Astrocyte (in vitro differentiated cells and primary cell): Measurements from ENCODE around the gene EZH1. TPM values are rescaled to one million over a fixed set of nuclear protein-coding genes. Genes with fewer than 3 reads are reported as not detected.
"Not testable (repeated sequence)": the region's sequence is repeated elsewhere in the genome, so short reads cannot be mapped to it uniquely, and the experiment has no call there.

Experiments
- DNase-seq: peaks from one replicate; pipeline ENCODE4 v3.0.0-alpha.2; 2010; ENCODE audit warnings: low read depth
- FAIRE-seq: peaks from 2 replicates; lab custom pipeline; 2011; peaks lifted over from hg19 to GRCh38; lab: Jason Lieb, UNC
- H2AFZ ChIP-seq: 2 replicates; pipeline ENCODE4 v1.6.0; 2012; ENCODE audit warnings: low read depth, low read length, inconsistent platforms
- H3K27ac ChIP-seq: 2 replicates; pipeline ENCODE4 v1.5.1; 2011; ENCODE audit warnings: low read depth, low read length, inconsistent platforms
- H3K27me3 ChIP-seq: 2 replicates; pipeline ENCODE4 v1.6.0; 2011; ENCODE audit warnings: low read length, inconsistent platforms; ENCODE audit not compliant: insufficient read depth
- H3K36me3 ChIP-seq: 2 replicates; pipeline ENCODE4 v1.5.1; 2011; ENCODE audit warnings: low read length, inconsistent platforms; ENCODE audit not compliant: insufficient read depth
- H3K4me1 ChIP-seq: 2 replicates; pipeline ENCODE4 v1.5.1; 2011; ENCODE audit warnings: low read length, inconsistent platforms; ENCODE audit not compliant: insufficient read depth
- H3K4me2 ChIP-seq: 2 replicates; pipeline ENCODE4 v1.6.0; 2012; ENCODE audit warnings: low read length, inconsistent platforms
- H3K4me3 ChIP-seq: 2 replicates; pipeline ENCODE4 v1.5.1; 2011; ENCODE audit warnings: low read depth, mild to moderate bottlenecking, low read length, inconsistent platforms; ENCODE audit not compliant: insufficient read depth
- H3K79me2 ChIP-seq: 2 replicates; pipeline ENCODE4 v1.6.0; 2012; ENCODE audit warnings: mild to moderate bottlenecking, low read length, inconsistent platforms; ENCODE audit not compliant: insufficient read depth
- H3K9ac ChIP-seq: 2 replicates; pipeline ENCODE4 v1.6.0; 2012; ENCODE audit warnings: mild to moderate bottlenecking, low read length, inconsistent platforms
- H3K9me3 ChIP-seq: 2 replicates; pipeline ENCODE4 v1.5.1; 2012; ENCODE audit warnings: low read depth, mild to moderate bottlenecking, low read length, inconsistent platforms; ENCODE audit not compliant: insufficient read depth
- H4K20me1 ChIP-seq: 2 replicates; pipeline ENCODE4 v1.6.0; 2012; ENCODE audit warnings: low read length, inconsistent platforms; ENCODE audit not compliant: insufficient read depth
- H3K27ac Mint-ChIP-seq: one replicate; pipeline ENCODE4 v1.8.0; 2021; ENCODE audit warnings: mild to moderate bottlenecking, mixed read lengths; ENCODE audit not compliant: unreplicated experiment
- H3K27me3 Mint-ChIP-seq: one replicate; pipeline ENCODE4 v1.8.0; 2021; ENCODE audit warnings: low read depth, mixed read lengths; ENCODE audit not compliant: unreplicated experiment
- H3K36me3 Mint-ChIP-seq: one replicate; pipeline ENCODE4 v1.8.0; 2021; ENCODE audit warnings: low read depth, mixed read lengths; ENCODE audit not compliant: unreplicated experiment
- H3K4me1 Mint-ChIP-seq: one replicate; pipeline ENCODE4 v1.8.0; 2021; ENCODE audit warnings: low read depth, mixed read lengths; ENCODE audit not compliant: unreplicated experiment
- H3K4me3 Mint-ChIP-seq: one replicate; pipeline ENCODE4 v1.8.0; 2021; ENCODE audit warnings: mild to moderate bottlenecking, moderate library complexity, mixed read lengths; ENCODE audit not compliant: unreplicated experiment
- H3K9me3 Mint-ChIP-seq: one replicate; pipeline ENCODE4 v1.8.0; 2021; ENCODE audit warnings: mild to moderate bottlenecking, mixed read lengths; ENCODE audit not compliant: unreplicated experiment
- CTCF ChIP-seq: IDR thresholded peaks from 2 replicates; pipeline ENCODE4 v1.5.1; 2011; ENCODE audit warnings: low read depth, mild to moderate bottlenecking, inconsistent platforms, low read length, moderate library complexity; ENCODE audit not compliant: insufficient read depth
- EZH2 ChIP-seq: IDR thresholded peaks from 2 replicates; pipeline ENCODE4 v1.6.1; 2012; ENCODE audit warnings: mild to moderate bottlenecking, low read length, inconsistent platforms; ENCODE audit not compliant: insufficient read depth
- total RNA-seq: library from RNA; stranded (reverse); gene quantifications from 2 replicates; pipeline ENCODE4 v1.2.1, GENCODE V29; 2021

EZH1 gene
- total RNA-seq, 1 donor from 2014 or later = 15.2 TPM

DNA sequence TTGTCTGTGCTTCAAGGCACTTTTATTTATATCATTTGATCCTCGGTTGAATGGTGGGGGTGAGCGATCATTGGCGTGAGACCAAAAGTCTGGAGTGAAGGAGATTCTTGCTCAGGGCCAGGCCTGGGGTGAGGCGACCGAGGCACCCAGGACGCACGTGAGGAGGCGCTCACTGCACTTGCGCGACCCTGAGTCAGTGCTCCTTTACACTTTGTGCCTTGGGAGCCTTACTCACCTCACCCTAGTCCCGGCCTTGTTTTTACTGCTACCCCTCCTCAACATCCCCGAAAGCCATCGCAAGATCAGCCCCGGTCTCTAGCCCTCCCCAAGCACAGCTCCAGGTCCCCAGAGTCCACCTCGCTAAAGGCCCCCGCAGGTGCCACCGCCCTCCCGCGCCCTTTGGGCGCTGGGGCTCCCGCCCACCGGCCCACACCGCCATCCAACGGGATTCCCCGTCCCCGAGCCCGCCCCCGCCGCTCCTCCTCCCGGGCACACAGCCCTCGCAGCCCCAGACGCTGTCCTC, 496 bp downstream of the EZH1 start:
- Mint-ChIP-seq H3K36me3 (no peaks in the 10 kb centered on the region), H3K4me3 (peak overlapping the region; percentile 98), H3K4me1 (peaks cover 5% of the 10 kb centered on the region), H3K9me3 (no peaks in the 10 kb centered on the region), H3K27me3 (peaks cover 2% of the 10 kb centered on the region), H3K27ac (peak overlapping the region; percentile 85)
- H3K9me3 ChIP-seq = peaks cover 3% of the 10 kb centered on the region
- peak overlapping the region; percentile 89 for H3K9ac ChIP-seq
- no peaks in the 10 kb centered on the region for H3K36me3 ChIP-seq
- peak overlapping the region; percentile 85 for H3K4me3 ChIP-seq
- FAIRE-seq = no peak
- H3K27ac ChIP-seq = peak overlapping the region; percentile 88
- DNase-seq = no peak
- H3K4me2 ChIP-seq = peak overlapping the region; percentile 99
- H3K79me2 ChIP-seq = peaks cover 18% of the 10 kb centered on the region
- H2AFZ ChIP-seq = peak overlapping the region; percentile 94
- no peaks in the 10 kb centered on the region for H4K20me1 ChIP-seq
- TF ChIP-seq CTCF (no peak), EZH2 (no peak)
- peaks cover 10% of the 10 kb centered on the region for H3K4me1 ChIP-seq
- peaks cover 7% of the 10 kb centered on the region for H3K27me3 ChIP-seq

DNA sequence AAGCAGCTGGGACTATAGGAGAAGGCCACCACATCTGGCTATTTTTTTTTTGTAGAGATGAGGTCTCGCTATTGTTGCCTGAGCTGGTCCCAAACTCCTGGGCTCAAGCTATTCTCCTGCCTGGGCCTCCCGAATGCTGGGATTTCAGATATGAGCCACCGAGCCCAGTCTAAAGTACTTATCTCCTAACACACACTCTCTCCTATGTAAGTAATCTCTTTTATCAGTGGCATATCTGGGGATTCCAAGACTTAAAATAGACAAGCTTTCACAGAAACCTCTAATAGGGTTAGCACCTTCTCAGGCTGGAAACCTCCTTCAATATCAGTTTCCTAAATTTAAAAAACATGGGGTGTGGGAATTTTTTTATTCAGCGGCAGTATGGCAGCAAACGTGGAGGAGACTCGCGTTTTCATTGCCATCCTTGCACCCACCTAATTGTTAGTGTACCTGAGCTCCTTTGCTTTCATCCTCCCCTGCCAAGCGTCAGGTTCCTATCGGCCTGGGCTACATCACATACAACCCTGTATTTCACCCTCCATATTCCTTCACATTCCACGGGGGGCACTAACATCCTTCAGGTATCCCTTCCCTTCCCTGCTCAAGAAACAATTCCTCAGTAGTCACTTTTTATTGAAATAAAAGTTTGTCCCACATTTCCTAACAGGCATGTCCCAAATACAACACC, 1.1 kb downstream of the EZH1 start:
- Mint-ChIP-seq H3K9me3 (no peaks in the 10 kb centered on the region), H3K27me3 (peaks cover 2% of the 10 kb centered on the region), H3K4me1 (peaks cover 5% of the 10 kb centered on the region), H3K36me3 (no peaks in the 10 kb centered on the region), H3K27ac (peak overlapping the region; percentile 85), H3K4me3 (peak overlapping the region; percentile 98)
- Histone ChIP-seq H3K4me1 (peaks cover 10% of the 10 kb centered on the region), H3K27ac (no peak overlapping the region), H3K4me3 (peak overlapping the region; percentile 85), H3K9me3 (peaks cover 3% of the 10 kb centered on the region), H3K27me3 (peaks cover 4% of the 10 kb centered on the region), H3K79me2 (peaks cover 18% of the 10 kb centered on the region), H3K36me3 (no peaks in the 10 kb centered on the region), H3K9ac (peak overlapping the region; percentile 89), H2AFZ (peak overlapping the region; percentile 90), H3K4me2 (peak overlapping the region; percentile 99), H4K20me1 (no peaks in the 10 kb centered on the region)
- FAIRE-seq (no peak), DNase-seq (no peak)
- TF ChIP-seq EZH2 (no peak), CTCF (peak; percentile 44)

DNA sequence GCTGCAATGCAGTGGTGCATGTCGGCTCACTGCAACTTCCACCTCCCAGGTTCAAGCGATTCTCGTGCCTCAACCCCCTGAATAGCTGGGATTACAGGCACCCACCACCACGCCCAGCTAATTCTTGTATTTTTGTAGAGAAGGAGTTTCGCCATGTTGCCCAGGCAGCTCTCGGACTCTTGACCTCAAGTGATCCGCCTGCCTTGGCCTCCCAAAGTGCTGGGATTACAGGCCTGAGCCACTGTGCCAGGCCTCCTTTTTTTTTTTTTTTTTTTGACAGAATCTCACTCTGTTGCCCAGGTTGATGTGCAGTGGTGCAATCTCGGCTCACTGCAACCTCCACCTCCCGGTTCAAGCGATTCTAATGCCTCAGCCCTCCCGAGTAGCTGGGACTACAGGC, 1.9 kb downstream of the EZH1 start:
- H3K27me3 ChIP-seq, H3K4me3 ChIP-seq, H3K9me3 Mint-ChIP-seq, H3K36me3 Mint-ChIP-seq, H3K4me3 Mint-ChIP-seq, H3K27ac ChIP-seq, H3K27me3 Mint-ChIP-seq, H3K9ac ChIP-seq, DNase-seq, FAIRE-seq, H2AFZ ChIP-seq, H3K4me1 Mint-ChIP-seq, H3K9me3 ChIP-seq, H3K36me3 ChIP-seq, H4K20me1 ChIP-seq, H3K4me2 ChIP-seq: not testable (repeated sequence)
- H3K79me2 ChIP-seq = peaks cover 18% of the 10 kb centered on the region
- H3K27ac Mint-ChIP-seq = peak overlapping the region; percentile 34
- peaks cover 10% of the 10 kb centered on the region for H3K4me1 ChIP-seq
